Lower leg skin (tissue), 3 donors: ENCODE results near the gene CASP1.

Experiments used
- CTCF ChIP-seq, 3 donors: fragments of 450-650 bp; IDR thresholded peaks; one replicate each; pipeline ENCODE4 v1.5.1; 2016; ENCODE audit warnings: antibody characterized with exemption in 3 of 3, mild to moderate bottlenecking in 3 of 3, moderate library complexity in 2 of 3
- POLR2A ChIP-seq, 2 donors: fragments of 450-650 bp; IDR thresholded peaks; one replicate each; pipeline ENCODE4 v1.6.1; 2016 to 2017; ENCODE audit warnings: antibody characterized with exemption in 2 of 2, mild to moderate bottlenecking in 1 of 2, moderate library complexity in 1 of 2

DNA sequence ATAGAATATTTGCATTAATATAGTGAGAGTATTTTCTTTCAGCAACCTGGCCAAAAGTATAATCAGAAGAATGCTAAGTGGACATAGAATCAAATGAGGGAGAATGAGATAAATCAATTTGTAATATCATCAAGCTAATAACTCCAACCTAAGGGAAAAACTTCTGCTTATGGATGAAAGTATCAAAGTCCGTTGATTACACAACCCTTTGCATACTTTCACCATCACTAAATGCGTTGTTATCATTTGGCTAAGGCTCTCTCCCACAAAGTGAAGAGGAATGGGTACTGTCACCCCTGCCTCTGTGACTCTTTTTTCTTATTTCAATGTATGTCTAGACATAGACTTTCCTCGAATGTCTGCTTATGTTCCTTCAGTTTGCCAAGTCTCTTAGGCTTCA is 50.1 kb downstream of the CASP1 start:
- TF ChIP-seq CTCF (IDR thresholded peaks at IDR 0.05), result no peak
- TF ChIP-seq POLR2A (IDR thresholded peaks at IDR 0.05), result no peak
